ENCODE data around the gene IVL.

IVL gene

DNA sequence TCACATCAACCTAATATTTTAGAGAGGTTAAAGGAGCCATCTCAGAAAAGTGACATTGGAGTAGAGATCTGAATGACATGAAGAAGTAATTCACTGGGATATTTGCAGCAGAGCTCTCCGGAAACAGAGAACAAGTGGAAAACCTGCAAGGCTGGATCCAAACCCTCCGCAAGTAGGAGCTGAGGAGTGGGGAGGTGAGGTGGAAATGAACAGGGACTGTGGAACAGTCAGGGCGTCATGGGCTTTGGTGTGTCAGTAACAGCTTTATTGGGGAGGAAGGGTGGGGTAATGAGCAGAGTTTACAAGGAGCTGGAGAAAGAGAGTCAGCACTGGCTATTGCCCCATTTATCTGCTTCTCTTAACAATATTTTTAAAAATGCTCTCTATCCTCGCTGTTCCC is 9.3 kb upstream of the IVL start:
- no peak for DNase-seq

DNA sequence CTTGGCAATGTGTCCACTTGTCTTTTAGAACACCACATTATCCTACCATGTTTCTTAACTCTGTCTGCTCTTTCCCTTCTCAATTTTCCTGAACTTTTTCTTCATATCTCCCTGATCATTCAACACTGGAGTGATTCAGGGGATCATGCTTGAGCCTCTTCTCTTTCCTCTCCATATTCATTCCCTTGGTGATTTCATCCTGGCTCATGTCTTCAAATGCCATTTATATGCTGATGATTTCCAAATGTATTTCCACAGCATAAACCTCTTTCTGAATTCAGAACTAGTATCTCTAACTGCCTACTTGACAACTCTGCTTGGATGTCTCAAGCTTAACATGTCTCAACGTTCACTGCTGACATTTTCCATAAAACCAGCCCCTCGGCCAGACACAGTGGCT is 8.5 kb upstream of the IVL start:
- DNase-seq, result no peak

DNA sequence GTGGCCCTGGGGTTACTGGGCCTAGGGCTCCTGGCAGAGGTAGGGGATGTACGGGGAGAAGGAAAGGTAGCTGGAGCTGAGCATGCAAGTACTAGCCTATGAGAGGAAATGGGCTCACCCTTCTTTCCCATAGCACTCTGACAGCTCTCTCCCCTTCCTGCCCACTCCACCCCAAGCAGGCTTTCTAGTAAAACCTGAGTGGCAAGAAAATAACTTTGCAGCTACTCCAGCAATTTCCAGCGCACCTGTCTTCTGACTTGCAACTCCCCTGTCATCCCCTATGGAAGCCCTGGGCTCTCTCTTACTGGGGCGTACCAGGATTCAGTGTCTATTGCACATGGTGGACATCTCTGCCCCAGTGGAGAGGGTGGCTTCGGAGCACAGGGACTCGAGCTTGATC is 6.7 kb upstream of the IVL start:
- DNase-seq, result no peak

DNA sequence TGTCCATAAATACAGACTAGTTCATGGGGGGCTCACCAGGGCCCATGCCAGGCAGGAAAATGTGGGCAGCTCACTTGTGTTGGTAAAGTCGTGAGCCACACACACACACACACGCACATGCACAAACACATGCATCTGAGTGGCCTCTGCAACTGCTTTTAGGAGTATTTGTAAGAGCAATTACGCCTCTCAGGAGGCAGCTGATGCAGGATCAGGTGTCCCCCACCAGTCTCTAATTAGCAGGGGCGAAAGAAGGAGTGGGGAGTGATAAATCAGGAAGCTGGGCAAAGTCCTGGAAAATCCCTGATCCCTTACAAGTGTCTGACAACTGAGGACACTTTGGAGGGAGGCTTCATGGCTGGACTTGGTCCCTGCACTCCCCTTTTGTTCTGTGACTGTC is 5.7 kb upstream of the IVL start:
- DNase-seq, result no peak

DNA sequence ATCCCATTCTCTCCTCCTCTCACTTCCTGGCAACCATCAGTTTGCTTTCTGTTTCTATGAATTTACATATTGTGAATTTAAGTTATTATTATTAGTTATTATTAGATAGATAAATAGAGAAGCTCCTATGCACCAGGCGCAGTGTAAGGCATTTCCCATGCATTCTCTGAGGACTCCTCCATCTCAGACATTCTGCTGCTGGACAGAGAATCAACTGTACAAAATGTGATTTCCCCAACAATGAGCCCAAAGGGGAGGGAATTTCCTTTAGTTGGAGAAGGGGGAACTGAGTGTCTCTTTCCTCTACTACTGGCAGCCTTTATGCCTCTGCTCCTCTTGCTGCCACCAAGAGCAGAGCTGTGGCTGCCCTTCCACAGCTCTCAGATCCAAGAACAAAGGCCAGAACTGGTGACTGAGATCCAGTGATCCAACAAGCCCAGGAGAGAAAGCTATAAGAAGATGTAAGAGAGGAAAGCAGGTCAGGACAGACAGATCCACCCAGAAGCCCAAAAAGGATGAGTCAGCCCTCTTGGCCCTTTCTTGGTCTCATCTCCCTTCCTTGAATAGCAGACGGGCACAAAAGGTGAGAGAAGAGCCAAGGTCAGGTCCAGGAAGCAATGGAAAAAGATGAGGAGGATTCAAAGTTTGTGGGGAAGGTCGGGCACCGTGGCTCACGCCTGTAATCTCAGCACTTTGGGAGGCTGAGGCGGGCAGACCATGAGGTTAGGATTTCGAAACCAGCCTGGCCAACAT is 3.5 kb upstream of the IVL start:
- no peak for DNase-seq

DNA sequence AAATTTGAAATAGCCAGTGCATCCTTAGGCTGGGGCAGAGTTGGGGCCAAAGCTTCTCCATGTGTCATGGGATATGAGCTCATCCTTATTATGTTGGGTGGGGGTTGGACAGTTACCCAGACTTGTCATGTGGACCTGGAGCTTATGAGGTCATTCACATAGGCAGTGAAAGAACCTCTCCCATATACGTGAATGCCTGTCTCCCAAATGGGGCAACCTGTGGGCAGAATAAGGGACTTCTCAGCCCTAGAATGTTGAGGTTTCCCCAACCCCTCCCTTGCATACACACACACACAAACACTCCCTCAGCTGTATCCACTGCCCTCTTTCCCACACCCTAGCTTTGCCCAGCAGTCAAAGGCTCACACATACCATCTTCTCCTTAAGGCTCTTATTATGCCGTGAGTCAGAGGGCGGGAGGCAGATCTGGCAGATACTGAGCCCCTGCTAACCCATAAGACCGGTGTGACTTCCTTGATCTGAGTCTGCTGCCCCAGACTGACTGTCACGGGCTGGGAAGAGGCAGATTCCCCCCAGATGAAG is 2.3 kb upstream of the IVL start:
- DNase-seq, result no peak

DNA sequence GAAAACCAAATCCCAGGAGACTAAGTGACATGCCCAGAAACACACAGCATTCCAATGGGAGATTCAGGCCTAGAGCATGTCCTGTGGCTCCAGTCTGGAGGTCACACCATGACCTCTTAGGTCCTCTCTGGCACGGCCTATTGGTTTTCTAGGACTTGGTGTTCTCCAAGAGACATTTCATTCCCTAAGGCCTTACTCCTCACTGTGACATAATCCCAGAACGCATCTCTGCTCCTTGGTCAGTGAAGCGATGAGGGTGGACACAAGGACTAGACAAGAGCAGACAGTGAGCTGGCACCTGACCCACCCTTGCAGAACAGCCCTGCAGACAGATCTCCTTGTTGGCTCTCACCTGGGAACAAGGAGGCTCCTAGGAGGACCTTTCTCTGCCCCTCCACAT is 860 bp downstream of the IVL start:
- DNase-seq, result no peak

DNA sequence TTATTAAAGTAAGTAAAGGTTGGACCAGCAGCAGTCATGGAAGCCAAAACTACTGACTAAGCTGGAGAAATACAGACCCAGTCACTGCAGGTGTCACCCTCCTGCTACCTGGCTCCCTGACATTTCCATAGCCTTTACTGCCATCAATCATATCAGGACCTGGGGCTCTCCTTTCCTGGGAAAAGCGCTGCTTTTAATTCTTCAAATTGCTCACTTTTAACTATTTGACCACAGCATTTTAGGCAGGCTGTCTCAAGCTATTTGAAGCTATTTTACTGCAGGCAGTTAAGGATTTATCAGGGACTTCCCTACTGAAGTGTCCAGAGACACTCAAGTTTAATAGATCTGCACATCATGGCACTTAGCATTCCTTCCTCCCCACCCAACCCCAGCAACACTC is 4.1 kb downstream of the IVL start:
- no peak for DNase-seq

DNA sequence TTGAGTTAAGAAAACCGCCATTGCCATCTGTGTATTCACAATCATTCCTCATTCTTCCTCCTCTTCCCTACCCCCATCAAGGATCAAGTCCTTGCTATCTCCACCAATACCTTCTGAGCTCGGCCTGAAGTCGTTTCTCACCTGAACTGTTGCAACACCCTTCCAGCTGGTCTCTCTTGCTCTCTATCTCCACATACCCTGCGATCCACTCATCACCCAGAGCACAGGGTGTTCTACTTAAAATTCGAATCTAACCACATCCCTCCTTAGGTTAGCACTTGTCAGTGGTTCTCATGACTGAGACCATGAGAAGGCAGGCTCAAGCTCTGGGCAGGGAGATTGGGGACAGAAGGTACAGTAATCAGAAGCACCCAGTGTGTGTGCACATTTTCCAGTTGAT is 4.6 kb downstream of the IVL start:
- no peak for DNase-seq

DNA sequence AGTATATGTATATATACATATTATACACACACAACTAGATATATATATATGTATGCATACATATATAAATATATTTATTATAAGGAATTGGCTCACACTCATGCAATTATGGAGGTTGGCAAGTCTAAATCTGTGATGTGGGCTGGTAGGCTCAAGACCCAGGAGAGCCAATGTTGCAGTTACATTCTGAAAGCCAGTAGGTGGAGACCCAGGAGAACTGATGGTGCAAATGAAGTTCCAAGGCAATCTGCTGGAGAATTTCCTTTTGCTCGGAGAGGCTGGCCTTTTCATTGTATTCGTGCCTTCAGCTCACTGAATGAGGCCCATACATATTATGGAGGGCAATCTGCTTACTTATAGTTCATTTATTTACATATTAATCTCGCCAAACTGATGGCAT is 9.4 kb downstream of the IVL start:
- DNase-seq, result no peak

DNA sequence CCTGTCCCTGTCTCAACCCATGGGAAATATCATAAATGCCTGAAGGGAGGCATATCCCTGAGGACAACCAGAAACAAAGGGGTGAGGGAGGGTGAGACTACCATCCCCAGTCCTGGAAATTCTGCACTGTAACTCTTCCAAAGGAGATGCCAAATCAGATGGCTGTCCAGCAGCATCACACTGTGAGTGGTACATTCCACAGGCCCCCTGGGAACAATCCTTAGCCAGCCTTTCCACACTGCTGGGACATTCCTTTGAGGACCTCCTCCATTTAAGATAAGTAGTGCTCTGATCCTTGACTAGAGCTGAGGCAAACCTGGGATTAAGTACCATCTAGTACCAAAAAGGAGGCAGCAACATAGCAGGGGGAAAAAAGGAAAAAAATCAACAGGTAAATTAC is 10.7 kb downstream of the IVL start:
- DNase-seq, result no peak

DNA sequence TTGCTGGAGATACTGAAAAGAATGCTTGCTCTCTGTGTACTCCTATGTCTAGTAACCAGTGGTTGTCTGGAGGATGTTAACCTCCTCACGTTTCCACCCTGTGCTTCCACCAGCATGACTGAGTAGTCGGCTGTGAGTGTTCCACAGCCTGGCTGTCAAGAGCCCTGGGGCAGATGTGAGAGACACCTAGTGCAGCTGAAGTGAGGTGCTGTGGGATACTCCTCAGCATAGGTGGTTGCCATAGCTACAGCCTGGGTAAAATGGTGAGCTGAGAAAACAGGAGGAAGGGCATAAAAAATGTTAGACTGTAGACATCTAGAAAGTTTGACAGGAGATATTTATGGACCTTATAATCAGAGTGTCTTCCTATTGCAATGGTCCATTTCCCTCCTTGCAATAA is 15.8 kb downstream of the IVL start:
- no peak for DNase-seq

DNA sequence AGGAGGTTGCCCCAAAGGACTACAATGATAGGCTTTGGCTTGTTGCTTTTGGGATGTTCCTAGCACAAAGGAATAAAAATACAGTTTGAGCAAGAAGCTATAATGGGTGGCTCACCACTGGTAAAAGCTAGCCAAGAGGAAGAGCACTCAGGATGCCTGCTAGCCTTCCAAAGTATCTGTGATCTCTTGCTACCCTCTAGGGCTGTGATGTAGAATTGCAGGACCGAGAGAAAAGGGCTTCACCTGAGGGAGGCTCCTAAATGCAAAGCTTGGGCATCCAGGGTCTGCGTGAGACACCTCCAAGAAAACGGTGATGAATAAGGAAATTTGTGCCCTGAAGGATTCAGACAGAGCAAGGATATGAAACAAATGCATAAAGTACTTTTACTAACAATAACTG is 17.7 kb downstream of the IVL start:
- no peak for DNase-seq

DNA sequence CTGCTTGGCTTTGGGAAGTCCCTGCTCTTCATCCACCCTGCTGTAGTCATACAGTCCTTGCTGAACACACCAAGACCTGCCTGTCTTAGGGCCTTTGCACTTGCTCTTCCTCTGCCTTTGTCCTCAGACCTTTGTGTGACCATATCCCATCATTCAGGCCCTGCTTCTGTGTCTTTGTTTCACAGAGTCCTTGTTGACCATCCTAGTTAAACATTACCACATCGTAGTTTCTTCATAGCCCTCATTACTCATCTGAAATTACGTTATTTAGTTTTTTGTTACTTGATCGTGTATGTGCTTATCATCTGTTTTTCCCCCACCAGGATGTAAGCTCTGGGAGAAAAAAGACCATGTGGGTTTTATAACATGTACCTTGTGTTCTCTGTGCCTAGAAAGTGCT is 20.3 kb downstream of the IVL start:
- no peak for DNase-seq

DNA sequence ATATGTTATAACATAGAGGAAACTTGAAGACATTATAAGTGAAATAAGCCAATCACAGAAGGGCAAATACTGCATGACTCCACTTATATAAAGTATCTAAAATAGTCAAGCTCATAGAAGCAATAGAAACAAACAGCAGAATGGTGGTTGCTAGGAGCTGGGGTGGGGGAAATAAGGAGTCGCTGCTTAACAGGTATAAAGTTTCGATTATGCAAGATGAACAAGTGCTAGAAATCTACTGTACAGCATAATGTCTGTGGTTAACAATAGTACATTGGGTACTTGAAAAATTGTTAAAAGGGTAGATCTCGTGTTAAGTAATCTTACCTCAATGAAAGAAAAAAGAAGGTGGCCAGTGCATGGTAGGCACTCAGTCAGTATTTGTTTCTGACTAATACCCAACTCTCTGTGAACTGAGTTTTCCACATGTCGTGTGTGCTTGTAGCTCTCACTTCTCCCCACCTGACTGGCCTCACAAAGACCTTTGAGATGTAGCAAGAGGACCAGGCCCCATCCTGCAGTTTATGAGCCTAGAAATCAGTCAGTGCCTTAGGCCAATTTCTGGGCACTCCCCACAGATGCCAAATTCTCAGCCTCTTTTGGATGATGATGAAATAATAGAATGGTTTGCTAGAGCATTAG is 23.9 kb downstream of the IVL start:
- DNase-seq, result no peak

DNA sequence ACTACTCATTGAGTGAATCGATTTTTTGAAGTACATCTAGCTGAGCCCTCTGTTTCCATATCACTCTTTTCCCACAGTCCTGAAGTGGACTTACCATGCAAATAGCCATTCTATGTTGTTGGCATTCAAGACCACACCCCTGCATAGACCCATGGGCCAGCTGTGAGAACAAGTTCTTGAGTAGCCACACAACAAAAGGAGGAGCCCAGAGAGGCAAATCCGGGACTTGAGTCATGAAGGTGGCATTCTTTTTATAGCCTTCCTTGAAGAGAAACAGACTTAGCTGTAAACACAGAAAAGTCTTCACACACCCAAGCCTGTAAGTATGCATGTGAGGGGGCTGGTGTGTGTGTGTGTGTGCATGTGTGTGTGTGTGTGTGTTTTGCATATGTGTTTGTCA is 24.9 kb downstream of the IVL start:
- DNase-seq, result no peak

DNA sequence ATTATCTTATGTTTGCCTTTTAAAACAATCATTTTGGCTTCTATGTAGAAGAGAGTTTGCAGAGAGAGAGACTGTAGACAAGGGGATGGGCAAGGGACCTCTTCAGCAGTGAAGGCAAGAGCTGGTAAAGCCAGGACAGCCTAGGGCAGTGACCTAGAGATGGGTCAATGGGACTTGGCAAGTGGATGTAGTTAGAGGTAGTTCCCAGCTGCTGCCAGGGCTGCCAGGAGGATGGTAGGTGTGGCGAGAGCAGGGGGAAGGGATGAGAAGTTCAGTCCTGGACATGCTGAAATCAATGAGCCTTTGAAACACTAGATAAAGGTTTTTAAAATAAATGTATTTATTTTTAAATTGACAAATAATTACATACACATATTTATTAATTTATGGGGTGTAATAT is 32.3 kb downstream of the IVL start:
- DNase-seq, result no peak

DNA sequence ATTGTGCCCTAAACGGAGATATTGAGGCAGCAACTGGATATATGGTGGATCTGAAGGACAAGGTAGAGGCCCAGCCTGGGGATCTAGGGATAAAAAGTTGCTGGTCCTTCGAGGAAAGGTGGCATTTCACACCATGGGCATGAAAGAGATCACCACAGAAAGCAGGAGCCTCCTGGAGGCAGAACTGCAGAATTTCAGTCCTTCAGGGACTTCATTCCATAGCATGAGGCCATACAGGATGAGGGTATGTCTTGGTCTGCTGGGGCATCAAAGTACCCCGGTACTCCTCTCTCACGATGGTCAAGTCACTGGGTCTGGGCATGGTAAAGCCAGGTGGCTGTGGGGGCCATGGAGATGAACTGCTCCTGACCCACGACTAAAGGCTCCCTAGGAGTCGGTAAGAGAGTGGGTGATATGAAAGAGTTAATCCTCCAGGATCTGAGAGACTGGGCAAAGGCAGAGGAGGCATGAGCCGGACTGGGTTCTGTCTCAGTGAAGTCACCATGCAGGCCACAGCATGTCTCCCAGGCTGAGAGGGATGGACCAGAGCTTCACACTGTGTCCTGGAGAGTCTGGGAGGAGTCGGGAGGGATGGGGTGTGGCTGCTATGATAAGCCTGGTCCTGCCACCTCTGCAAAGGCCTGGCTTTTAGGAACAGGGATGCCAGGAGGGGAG is 32.8 kb downstream of the IVL start:
- no peak for DNase-seq

DNA sequence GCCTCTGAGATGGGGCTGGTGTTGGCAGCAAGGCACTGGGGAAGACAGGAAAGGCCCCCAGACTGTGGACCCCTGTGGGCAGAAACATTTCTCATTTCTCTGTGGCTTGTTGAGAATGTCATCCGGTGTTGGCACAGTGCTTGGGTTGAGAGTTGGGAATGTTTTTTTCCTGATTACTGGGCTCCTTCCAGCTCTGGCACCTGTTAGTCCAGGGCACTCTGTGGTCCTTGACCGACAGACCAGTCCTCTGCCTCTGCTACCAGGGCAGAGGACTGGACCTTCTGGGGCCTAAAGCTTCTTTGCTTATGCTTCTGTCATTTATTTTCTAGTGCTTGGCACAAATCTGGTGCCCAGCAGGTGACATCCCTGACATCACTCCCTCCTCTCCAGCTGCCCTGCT is 33.8 kb downstream of the IVL start:
- DNase-seq, result no peak

DNA sequence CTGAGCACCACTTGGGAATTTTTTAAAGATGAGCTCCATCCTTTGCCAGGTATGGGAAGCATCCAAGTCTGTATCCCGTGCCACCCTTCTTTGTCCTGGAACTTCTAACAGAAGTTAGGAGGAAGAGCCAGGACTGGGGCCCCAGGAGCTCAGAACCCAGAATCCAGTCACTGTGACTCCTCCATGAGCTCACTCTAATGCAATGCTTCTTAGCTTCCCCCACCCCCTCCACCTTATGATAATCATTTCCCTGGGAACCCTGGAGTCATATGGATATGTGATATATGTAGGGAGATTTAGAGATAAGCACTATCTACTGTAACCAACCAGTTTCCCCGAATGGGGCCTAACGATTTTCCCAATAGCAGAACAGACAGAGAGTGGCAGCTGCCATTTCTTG is 37.9 kb downstream of the IVL start:
- DNase-seq, result no peak

DNA sequence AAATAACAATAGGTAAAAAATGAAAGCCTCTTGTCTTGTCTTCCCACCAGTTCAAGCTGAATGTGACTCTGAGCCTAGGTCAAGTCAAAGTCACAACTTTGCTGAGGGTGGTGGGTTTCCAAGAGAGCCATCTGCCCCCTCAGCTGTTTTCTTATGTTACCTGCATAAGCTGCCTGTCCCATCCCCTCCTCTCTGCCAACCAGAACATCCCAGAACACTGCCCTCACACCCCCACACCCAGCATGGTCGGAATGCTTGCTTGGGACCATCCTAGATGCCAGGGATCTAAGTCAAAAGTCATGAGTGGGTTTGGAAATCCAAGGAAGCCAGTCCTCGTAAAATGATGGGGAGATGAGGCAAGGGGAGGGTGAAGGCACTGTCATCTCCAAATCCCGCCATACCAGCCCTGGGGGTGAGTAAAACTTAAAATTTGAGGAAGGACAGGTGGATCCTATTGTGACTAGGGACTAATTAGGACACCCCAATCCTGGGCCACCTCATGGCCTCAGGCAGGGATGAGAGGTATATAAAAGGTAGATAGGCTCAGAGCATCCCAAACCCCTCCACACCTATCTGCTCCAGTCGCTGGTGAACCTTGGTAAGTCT is 38.4 kb downstream of the IVL start, which contains the start of gene SPRR5:
SPRR5 (plus strand) TSS at position 556 of the 606 bp plus-strand sequence. CDS start 1,349 bp downstream, outside the sequence.
- no peak for DNase-seq

DNA sequence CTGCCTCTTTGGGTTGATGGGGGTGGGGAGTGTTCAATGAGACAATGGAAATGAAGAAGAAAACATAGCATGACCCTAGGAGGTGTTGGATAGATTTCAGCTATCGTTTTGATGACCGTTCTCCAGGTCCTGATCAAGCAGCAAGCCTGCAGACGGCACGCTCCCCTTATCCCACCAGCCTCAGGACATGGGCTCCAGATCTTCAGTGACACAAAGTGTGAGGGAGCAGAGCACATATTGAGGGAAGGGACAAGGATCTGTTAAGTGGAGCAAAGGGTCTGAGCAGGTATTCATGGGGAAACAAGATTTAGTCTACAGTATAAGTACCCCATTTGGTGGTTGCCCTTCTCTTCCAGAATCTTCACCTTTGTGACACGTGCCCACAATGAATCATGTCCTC is 43.4 kb downstream of the IVL start:
- no peak for DNase-seq

DNA sequence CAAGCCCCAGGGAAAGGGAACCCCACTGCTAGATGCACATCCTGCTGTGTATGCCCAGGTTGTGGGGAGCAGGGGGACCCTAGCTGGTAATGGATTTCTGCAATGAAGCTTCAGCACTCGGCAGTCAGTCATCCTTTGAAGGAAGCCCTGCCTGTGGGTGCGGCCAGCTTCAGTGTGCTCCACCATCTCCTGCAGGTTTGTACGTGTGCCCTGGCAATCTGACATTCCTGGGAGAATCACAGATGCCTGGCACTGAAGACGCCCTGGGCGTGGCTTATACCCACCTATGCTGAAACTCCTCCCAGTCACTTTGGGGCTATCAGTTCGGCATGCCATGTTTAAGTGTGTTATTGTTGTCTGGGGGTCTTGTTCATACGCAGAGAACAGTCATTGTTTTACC is 45.4 kb downstream of the IVL start:
- no peak for DNase-seq

DNA sequence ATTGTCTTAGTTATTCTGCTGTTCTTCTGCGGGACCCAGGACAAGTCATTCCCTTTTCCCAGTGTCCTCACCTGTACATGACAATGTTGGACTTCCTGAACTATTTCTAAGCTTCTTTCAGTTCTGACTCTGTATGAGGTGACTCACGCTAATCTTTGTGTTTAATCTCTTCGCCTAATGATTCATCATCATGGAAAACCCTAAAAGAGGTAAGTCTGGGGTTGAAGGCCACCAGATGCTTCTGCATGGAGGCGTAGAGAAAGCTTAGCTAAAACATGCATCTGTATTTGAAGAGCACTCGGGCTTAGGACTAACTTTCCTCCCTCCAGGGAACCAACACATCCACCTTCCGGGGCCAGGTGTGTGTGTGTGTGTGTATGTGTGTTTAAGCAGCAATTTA is 46.1 kb downstream of the IVL start:
- no peak for DNase-seq

All from CD4-positive, alpha-beta T cell treated with Interleukin-10 for 1 hour (primary cell).